Adipose tissue (tissue), 3 donors: ENCODE data around the gene MYOCOS. TPM values are rescaled to one million over a fixed set of nuclear protein-coding genes. Genes with fewer than 3 reads are reported as not detected.

ENCODE experiments used
- polyA plus RNA-seq, 3 donors: library from polyadenylated mRNA; stranded (reverse); fragments of 200-250 nt; gene quantifications; one replicate each; pipeline ENCODE4 v1.2.3, GENCODE V29; 2013
- donor health status: healthy with polysubstance abuse.
- donor health status: Bipolar disorder and iron deficiency.
- donor health status: healthy.

The MYOCOS gene
- polyA plus RNA-seq, 3 donors: not detected

Other genes with a start within 250 kb of the MYOCOS start
- 10 to 100 TPM; 20.0 to 33.2 (median 26.9) TPM for gene PRRC2C, start 136.7 kb upstream of the MYOCOS start, polyA plus RNA-seq
- gene MYOC, start 30.4 kb downstream of the MYOCOS start, polyA plus RNA-seq: 1 to 10 TPM in 2 of 3 donors, under 1 TPM in 1; 0.47 to 8.1 (median 2.9) TPM
- gene VAMP4, start 119.8 kb downstream of the MYOCOS start, polyA plus RNA-seq: 1 to 10 TPM; 3.6 to 8.8 (median 6.7) TPM
- 10 to 100 TPM; 12.4 to 15.5 (median 15.5) TPM for gene METTL13, start 159.4 kb downstream of the MYOCOS start, polyA plus RNA-seq
- 1 to 10 TPM in 2 of 3 donors, under 1 TPM in 1; 0.37 to 3.0 (median 2.1) TPM for gene DNM3, start 219.3 kb downstream of the MYOCOS start, polyA plus RNA-seq